Measurements from ENCODE around the gene KAZN. TPM values are rescaled to one million over a fixed set of nuclear protein-coding genes. Genes with fewer than 3 reads are reported as not detected.
"Not testable (repeated sequence)": the region's sequence is repeated elsewhere in the genome, so short reads cannot be mapped to it uniquely, and the experiment has no call there.

Gene KAZN
- total RNA-seq, 2 donors from 2014 or later: 0.46 to 0.58 TPM

GRCh38 chr1:14571810-14572767 is 26.4 kb upstream of the KAZN start:
- Mint-ChIP-seq H3K36me3 (ENCODE audit: insufficient read depth in 2 of 2) (peaks cover 1 to 3% of the 10 kb centered on the region in 2 donors), H3K4me3 (no peak overlapping the region), H3K27ac (no peak overlapping the region), H3K4me1 (ENCODE audit: low read depth) (no peaks in the 10 kb centered on the region), H3K9me3 (peaks cover 5 to 10% of the 10 kb centered on the region in 2 donors), H3K27me3 (ENCODE audit: low read depth) (peaks cover 20% of the 10 kb centered on the region)
- no peak for ATAC-seq (replicated peaks in 1 of 2)
- DNase-seq: no peak

GRCh38 chr1:14572861-14573260 is 25.6 kb upstream of the KAZN start:
- H3K4me3 Mint-ChIP-seq: no peak overlapping the region
- H3K27me3 Mint-ChIP-seq (ENCODE audit: low read depth): peaks cover 20% of the 10 kb centered on the region
- H3K36me3 Mint-ChIP-seq (ENCODE audit: insufficient read depth in 2 of 2): peaks cover 1 to 3% of the 10 kb centered on the region in 2 donors
- H3K9me3 Mint-ChIP-seq: peaks cover 5 to 10% of the 10 kb centered on the region in 2 donors
- no peak for ATAC-seq (replicated peaks in 1 of 2)
- no peak for DNase-seq
- no peak overlapping the region for H3K27ac Mint-ChIP-seq
- H3K4me1 Mint-ChIP-seq (ENCODE audit: low read depth): no peaks in the 10 kb centered on the region

- ATAC-seq (replicated peaks in 1 of 2) (no peak), DNase-seq (no peak)
- peaks cover 0 to 4% of the 10 kb centered on the region in 2 donors for H3K36me3 Mint-ChIP-seq (ENCODE audit: insufficient read depth in 2 of 2)
- H3K27me3 Mint-ChIP-seq (ENCODE audit: low read depth): peaks cover 8% of the 10 kb centered on the region
- no peak overlapping the region for H3K4me3 Mint-ChIP-seq
- H3K4me1 Mint-ChIP-seq (ENCODE audit: low read depth): no peaks in the 10 kb centered on the region
- H3K27ac Mint-ChIP-seq: no peak overlapping the region
- H3K9me3 Mint-ChIP-seq: peaks cover 8 to 9% of the 10 kb centered on the region in 2 donors
Observed at GRCh38 chr1:14576155-14576554, 22.3 kb upstream of the KAZN start.

GRCh38 chr1:14577261-14577660 is 21.2 kb upstream of the KAZN start:
- H3K4me3 Mint-ChIP-seq: no peak overlapping the region
- ATAC-seq (replicated peaks in 1 of 2) (no peak), DNase-seq (no peak)
- H3K9me3 Mint-ChIP-seq: peaks cover 10 to 13% of the 10 kb centered on the region in 2 donors
- no peak overlapping the region for H3K27ac Mint-ChIP-seq
- H3K36me3 Mint-ChIP-seq (ENCODE audit: insufficient read depth in 2 of 2): peaks cover 0 to 6% of the 10 kb centered on the region in 2 donors
- no peaks in the 10 kb centered on the region for H3K4me1 Mint-ChIP-seq (ENCODE audit: low read depth)
- H3K27me3 Mint-ChIP-seq (ENCODE audit: low read depth): peaks cover 7% of the 10 kb centered on the region

GRCh38 chr1:14578156-14578555 is 20.3 kb upstream of the KAZN start:
- no peaks in the 10 kb centered on the region for H3K4me1 Mint-ChIP-seq (ENCODE audit: low read depth)
- peaks cover 7% of the 10 kb centered on the region for H3K27me3 Mint-ChIP-seq (ENCODE audit: low read depth)
- H3K9me3 Mint-ChIP-seq: peaks cover 10 to 13% of the 10 kb centered on the region in 2 donors
- ATAC-seq (replicated peaks in 1 of 2) (no peak), DNase-seq (no peak)
- H3K36me3 Mint-ChIP-seq (ENCODE audit: insufficient read depth in 2 of 2): peaks cover 0 to 6% of the 10 kb centered on the region in 2 donors
- no peak overlapping the region for H3K4me3 Mint-ChIP-seq
- no peak overlapping the region for H3K27ac Mint-ChIP-seq

GRCh38 chr1:14580295-14580694 is 18.2 kb upstream of the KAZN start:
- not testable (repeated sequence) for H3K36me3 Mint-ChIP-seq (ENCODE audit: insufficient read depth in 2 of 2); H3K9me3 Mint-ChIP-seq; H3K4me1 Mint-ChIP-seq (ENCODE audit: low read depth); H3K27ac Mint-ChIP-seq; DNase-seq; ATAC-seq (replicated peaks in 1 of 2); H3K27me3 Mint-ChIP-seq (ENCODE audit: low read depth); H3K4me3 Mint-ChIP-seq

GRCh38 chr1:14580986-14581385 is 17.5 kb upstream of the KAZN start:
- H3K9me3 Mint-ChIP-seq: peaks cover 2 to 9% of the 10 kb centered on the region in 2 donors
- ATAC-seq (replicated peaks in 1 of 2): no peak
- H3K4me1 Mint-ChIP-seq (ENCODE audit: low read depth): no peaks in the 10 kb centered on the region
- no peaks in the 10 kb centered on the region for H3K27me3 Mint-ChIP-seq (ENCODE audit: low read depth)
- no peak for DNase-seq
- H3K36me3 Mint-ChIP-seq (ENCODE audit: insufficient read depth in 2 of 2): peaks cover 0 to 3% of the 10 kb centered on the region in 2 donors
- H3K4me3 Mint-ChIP-seq: no peak overlapping the region
- H3K27ac Mint-ChIP-seq: no peak overlapping the region

GRCh38 chr1:14583788-14584187 is 14.7 kb upstream of the KAZN start:
- peaks cover 2 to 11% of the 10 kb centered on the region in 2 donors for H3K9me3 Mint-ChIP-seq
- H3K4me1 Mint-ChIP-seq (ENCODE audit: low read depth): no peaks in the 10 kb centered on the region
- H3K36me3 Mint-ChIP-seq (ENCODE audit: insufficient read depth in 2 of 2): peaks cover 0 to 3% of the 10 kb centered on the region in 2 donors
- ATAC-seq (replicated peaks in 1 of 2) (no peak), DNase-seq (no peak)
- no peaks in the 10 kb centered on the region for H3K27me3 Mint-ChIP-seq (ENCODE audit: low read depth)
- H3K27ac Mint-ChIP-seq: no peak overlapping the region
- no peak overlapping the region for H3K4me3 Mint-ChIP-seq

- ATAC-seq (replicated peaks in 1 of 2) (no peak), DNase-seq (no peak)
- Mint-ChIP-seq H3K9me3 (peaks cover 2 to 11% of the 10 kb centered on the region in 2 donors), H3K4me1 (ENCODE audit: low read depth) (no peaks in the 10 kb centered on the region), H3K27ac (no peak overlapping the region), H3K27me3 (ENCODE audit: low read depth) (peaks cover 6% of the 10 kb centered on the region), H3K4me3 (no peak overlapping the region), H3K36me3 (ENCODE audit: insufficient read depth in 2 of 2) (peaks cover 0 to 3% of the 10 kb centered on the region in 2 donors)
Observed at GRCh38 chr1:14585728-14586127, 12.8 kb upstream of the KAZN start.

GRCh38 chr1:14590411-14591180 is 7.9 kb upstream of the KAZN start:
- H3K27ac Mint-ChIP-seq: no peak overlapping the region
- ATAC-seq (replicated peaks in 1 of 2) (no peak), DNase-seq (no peak)
- H3K4me3 Mint-ChIP-seq: no peak overlapping the region
- peaks cover 17% of the 10 kb centered on the region for H3K27me3 Mint-ChIP-seq (ENCODE audit: low read depth)
- H3K36me3 Mint-ChIP-seq (ENCODE audit: insufficient read depth in 2 of 2): no peaks in the 10 kb centered on the region
- peaks cover 0 to 2% of the 10 kb centered on the region in 2 donors for H3K9me3 Mint-ChIP-seq
- no peaks in the 10 kb centered on the region for H3K4me1 Mint-ChIP-seq (ENCODE audit: low read depth)

GRCh38 chr1:14591600-14591999 is 6.9 kb upstream of the KAZN start:
- Mint-ChIP-seq H3K4me3 (no peak overlapping the region), H3K9me3 (peaks cover 0 to 2% of the 10 kb centered on the region in 2 donors), H3K4me1 (ENCODE audit: low read depth) (no peaks in the 10 kb centered on the region), H3K27me3 (ENCODE audit: low read depth) (peaks cover 26% of the 10 kb centered on the region), H3K36me3 (ENCODE audit: insufficient read depth in 2 of 2) (no peaks in the 10 kb centered on the region), H3K27ac (no peak overlapping the region)
- DNase-seq: no peak
- no peak for ATAC-seq (replicated peaks in 1 of 2)

- ATAC-seq (replicated peaks in 1 of 2) (no peak), DNase-seq (no peak)
- Mint-ChIP-seq H3K27me3 (ENCODE audit: low read depth) (peaks cover 31% of the 10 kb centered on the region), H3K4me3 (no peak overlapping the region), H3K36me3 (ENCODE audit: insufficient read depth in 2 of 2) (no peaks in the 10 kb centered on the region), H3K27ac (no peak overlapping the region), H3K4me1 (ENCODE audit: low read depth) (no peaks in the 10 kb centered on the region), H3K9me3 (peaks cover 0 to 2% of the 10 kb centered on the region in 2 donors)
Observed at GRCh38 chr1:14592004-14592631, 6.4 kb upstream of the KAZN start.

- no peaks in the 10 kb centered on the region for H3K36me3 Mint-ChIP-seq (ENCODE audit: insufficient read depth in 2 of 2)
- peaks cover 41% of the 10 kb centered on the region for H3K27me3 Mint-ChIP-seq (ENCODE audit: low read depth)
- ATAC-seq (replicated peaks in 1 of 2) (no peak), DNase-seq (no peak)
- no peaks in the 10 kb centered on the region for H3K4me1 Mint-ChIP-seq (ENCODE audit: low read depth)
- no peak overlapping the region for H3K4me3 Mint-ChIP-seq
- no peaks in the 10 kb centered on the region for H3K9me3 Mint-ChIP-seq
- H3K27ac Mint-ChIP-seq: no peak overlapping the region
Observed at GRCh38 chr1:14593302-14593701, 5.2 kb upstream of the KAZN start.

All from activated T-cell treated with anti-CD3 and anti-CD28 coated beads, Interleukin-2, amount 50 U/mL, for 72 hours (primary cell).